A549 (cell line): ENCODE measurements around the gene STRBP.

Experiments
- CBX8 ChIP-seq: fragments of 200-600 bp; sonication (generic); IDR thresholded peaks from 2 replicates; pipeline ENCODE4 v1.6.1; 2016
- CHD4 ChIP-seq: fragments of 200-600 bp; sonication (generic); IDR thresholded peaks from 2 replicates; pipeline ENCODE4 v1.6.1; 2016; ENCODE audit warnings: antibody characterized with exemption, mild to moderate bottlenecking, borderline replicate concordance
- CTCF ChIP-seq: fragments of >200 bp; sonication (Bioruptor Twin); formaldehyde crosslinking; IDR thresholded peaks from 3 replicates; pipeline ENCODE4 v1.5.1; 2016
- EHMT2 ChIP-seq: fragments of 200-600 bp; sonication (generic); IDR thresholded peaks from 2 replicates; pipeline ENCODE4 v1.6.1; 2016; ENCODE audit warnings: antibody characterized with exemption, low read depth, mild to moderate bottlenecking, moderate library complexity
- EP300 ChIP-seq, 2 experiments: fragments of >200 bp; sonication (Bioruptor Twin); formaldehyde crosslinking; IDR thresholded peaks; 2 replicates in 1 of 2; 3 replicates in 1 of 2; pipeline ENCODE4 v1.6.1; 2016 to 2017
- GATA3 ChIP-seq: IDR thresholded peaks from 2 replicates; pipeline ENCODE4 v1.6.1; 2012; ENCODE audit warnings: borderline replicate concordance
- HOXB5 ChIP-seq: fragments of 250-450 bp; sonication (Bioruptor Pico); IDR thresholded peaks from 2 replicates; pipeline ENCODE4 v1.5.0; 2020; ENCODE audit warnings: mild to moderate bottlenecking, moderate library complexity
- MAX ChIP-seq: IDR thresholded peaks from 2 replicates; pipeline ENCODE4 v1.6.1; 2012
- MYC ChIP-seq: IDR thresholded peaks from 2 replicates; pipeline ENCODE4 v1.6.1; 2012; ENCODE audit warnings: mild to moderate bottlenecking, inconsistent platforms, low read length, improper control_type of control experiment, borderline replicate concordance
- POLR2A ChIP-seq: IDR thresholded peaks from 2 replicates; pipeline ENCODE4 v1.6.1; 2012; ENCODE audit warnings: mild to moderate bottlenecking, low read length
- REST ChIP-seq: fragments of 200-600 bp; sonication (generic); IDR thresholded peaks from 2 replicates; pipeline ENCODE4 v1.6.1; 2016; ENCODE audit warnings: antibody characterized with exemption, mild to moderate bottlenecking, moderate library complexity
- RFX5 ChIP-seq: fragments of 450-650 bp; IDR thresholded peaks from 2 replicates; pipeline ENCODE4 v1.7.1; 2014; ENCODE audit warnings: antibody characterized with exemption, mild to moderate bottlenecking, moderate library complexity
- SREBF2 ChIP-seq: fragments of 450-650 bp; IDR thresholded peaks from 2 replicates; pipeline ENCODE4 v1.6.1; 2014; ENCODE audit warnings: mild to moderate bottlenecking, moderate library complexity

GRCh38 chr9:123262338-123262737, 6.0 kb downstream of the STRBP start:
- TF ChIP-seq POLR2A (no peak), MYC (no peak), EP300 (IDR thresholded peaks at IDR 0.05) (no peak), CTCF (no peak), RFX5 (no peak), REST (no peak), GATA3 (no peak), MAX (no peak), HOXB5 (CRISPR knock-in tag) (no peak), CBX8 (no peak), CHD4 (no peak), EHMT2 (no peak), SREBF2 (no peak)
